AG04449 (cell line): ENCODE data around the gene LSP1.
"Not testable (repeated sequence)": the region's sequence is repeated elsewhere in the genome, so short reads cannot be mapped to it uniquely, and the experiment has no call there.

Source experiments
- CTCF ChIA-PET: fragments of 350-600 bp; formaldehyde crosslinking; extraction: SDS; loops from one replicate; lab custom pipeline; 2021; ENCODE audit warnings: antibody characterized with exemption; lab: Yijun Ruan, JAX
- POLR2A ChIA-PET: fragments of 400-600, 350-600 bp; formaldehyde crosslinking; extraction: SDS; loops from one replicate; lab custom pipeline; 2020; ENCODE audit warnings: antibody characterized with exemption, inconsistent platforms; lab: Yijun Ruan, JAX
- DNase-seq: peaks from one replicate; pipeline ENCODE4 v3.0.0-alpha.2; 2010; ENCODE audit warnings: low read depth, low spot score
- H3K4me3 ChIP-seq: 2 replicates; pipeline ENCODE4 v1.5.1; 2011; ENCODE audit warnings: low read depth, mild to moderate bottlenecking, control low read depth, low read length
- TF ChIP-seq, protein P1 (sequence below): IDR thresholded peaks from one replicate; pipeline ENCODE4 v1.5.1; 2011; ENCODE audit warnings: mild to moderate bottlenecking, moderate library complexity, low read length, control low read depth, inconsistent platforms; ENCODE audit not compliant: insufficient read depth; ENCODE audit errors: missing control alignments

Gene LSP1

GRCh38 chr11:1872267-1872985 is 19.5 kb downstream of the LSP1 start:
- ChIA-PET CTCF (no interaction called here), POLR2A (interaction anchor here (0.7 kb wide), 1 partner anchor 279 kb away, joined by 3 read pairs; no protein-coding TSS in a partner anchor)
- H3K4me3 ChIP-seq: no peak overlapping the region
- TF ChIP-seq, protein P1, sequence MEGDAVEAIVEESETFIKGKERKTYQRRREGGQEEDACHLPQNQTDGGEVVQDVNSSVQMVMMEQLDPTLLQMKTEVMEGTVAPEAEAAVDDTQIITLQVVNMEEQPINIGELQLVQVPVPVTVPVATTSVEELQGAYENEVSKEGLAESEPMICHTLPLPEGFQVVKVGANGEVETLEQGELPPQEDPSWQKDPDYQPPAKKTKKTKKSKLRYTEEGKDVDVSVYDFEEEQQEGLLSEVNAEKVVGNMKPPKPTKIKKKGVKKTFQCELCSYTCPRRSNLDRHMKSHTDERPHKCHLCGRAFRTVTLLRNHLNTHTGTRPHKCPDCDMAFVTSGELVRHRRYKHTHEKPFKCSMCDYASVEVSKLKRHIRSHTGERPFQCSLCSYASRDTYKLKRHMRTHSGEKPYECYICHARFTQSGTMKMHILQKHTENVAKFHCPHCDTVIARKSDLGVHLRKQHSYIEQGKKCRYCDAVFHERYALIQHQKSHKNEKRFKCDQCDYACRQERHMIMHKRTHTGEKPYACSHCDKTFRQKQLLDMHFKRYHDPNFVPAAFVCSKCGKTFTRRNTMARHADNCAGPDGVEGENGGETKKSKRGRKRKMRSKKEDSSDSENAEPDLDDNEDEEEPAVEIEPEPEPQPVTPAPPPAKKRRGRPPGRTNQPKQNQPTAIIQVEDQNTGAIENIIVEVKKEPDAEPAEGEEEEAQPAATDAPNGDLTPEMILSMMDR: no peak
- DNase-seq: no peak

DNA sequence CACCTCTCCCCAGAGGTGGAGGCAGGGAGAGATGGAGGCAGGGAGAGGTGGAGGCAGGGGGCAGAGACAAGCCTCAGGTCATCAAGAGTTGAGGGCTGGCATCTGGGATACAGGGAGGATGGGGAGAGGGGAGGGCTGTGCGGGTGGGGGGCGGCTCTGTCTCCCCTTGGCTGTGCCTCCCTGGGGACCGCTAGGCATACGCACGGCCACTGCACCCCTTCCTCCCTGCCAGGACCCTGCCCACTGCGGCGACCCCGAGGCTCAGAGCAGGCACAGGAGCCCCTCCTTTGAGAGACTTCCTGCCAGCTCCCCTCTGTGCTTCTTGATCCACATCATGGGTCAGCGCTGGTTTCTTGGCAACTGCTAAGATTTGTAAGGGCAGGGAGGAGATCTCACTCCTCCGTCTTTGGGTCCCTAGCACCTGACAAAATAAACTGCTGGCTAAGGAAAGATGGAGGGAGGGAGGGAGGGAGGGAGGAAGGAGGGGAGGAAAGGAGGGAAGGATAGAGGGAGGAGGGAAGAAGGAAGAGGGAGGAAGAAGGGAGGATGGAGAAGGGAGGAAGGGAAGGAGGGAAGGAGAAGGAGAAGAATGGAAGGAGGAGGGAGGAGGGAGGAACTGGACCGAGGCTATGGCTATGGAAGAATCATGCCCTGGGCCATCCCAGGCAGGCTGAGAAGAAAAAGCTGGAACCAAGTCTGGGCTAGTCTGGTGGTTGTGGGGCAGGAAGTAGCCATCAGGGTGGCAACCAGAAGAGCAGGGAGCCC is 20.3 kb downstream of the LSP1 start:
- TF ChIP-seq, protein P1: no peak
- no peak for DNase-seq
- ChIA-PET POLR2A (interaction anchor here (0.7 kb wide), 1 partner anchor 278 kb away, joined by 3 read pairs; no protein-coding TSS in a partner anchor), CTCF (no interaction called here)
- H3K4me3 ChIP-seq: no peak overlapping the region

GRCh38 chr11:1873813-1874150 is 20.9 kb downstream of the LSP1 start:
- CTCF ChIA-PET, DNase-seq, POLR2A ChIA-PET, H3K4me3 ChIP-seq: not testable (repeated sequence)

DNA sequence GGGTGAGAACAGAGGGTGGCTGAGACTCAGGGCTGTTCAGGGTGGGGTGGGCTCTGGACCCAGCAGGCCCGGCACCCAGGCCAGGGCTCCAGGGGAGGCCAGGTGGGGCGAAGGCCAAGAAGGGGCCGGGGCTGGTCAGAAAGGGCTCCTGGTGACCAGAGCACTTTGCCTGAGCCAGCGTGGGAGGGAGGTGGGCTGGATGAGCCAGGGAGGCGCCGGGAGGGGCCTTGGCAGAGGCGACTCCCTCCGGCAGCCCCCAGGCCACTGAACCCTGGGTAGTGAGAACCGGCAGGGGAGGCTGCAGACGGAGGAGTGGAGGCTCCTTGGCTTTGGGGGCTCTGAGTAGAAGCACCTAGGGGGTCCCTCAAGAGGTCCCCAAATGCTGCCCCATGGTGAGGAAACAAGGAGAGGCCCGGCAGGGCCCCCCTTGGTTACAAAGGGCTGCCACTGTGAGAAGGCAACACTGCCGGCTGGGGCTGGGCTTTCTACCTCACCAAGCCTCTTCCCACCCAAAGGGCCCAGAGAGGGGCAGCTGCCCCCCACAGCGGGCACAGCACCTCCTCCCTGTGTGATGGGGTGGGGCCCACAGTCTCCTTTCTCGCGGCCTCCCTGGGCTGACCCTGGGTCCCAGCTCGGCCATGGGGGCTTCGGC is 21.7 kb downstream of the LSP1 start:
- CTCF ChIA-PET: interaction anchor here (1.4 to 2.5 kb wide), 3 partner anchors 74 to 276 kb away, joined by 3 to 17 read pairs (median 7); no protein-coding TSS in a partner anchor
- DNase-seq, H3K4me3 ChIP-seq, POLR2A ChIA-PET: not testable (repeated sequence)

DNA sequence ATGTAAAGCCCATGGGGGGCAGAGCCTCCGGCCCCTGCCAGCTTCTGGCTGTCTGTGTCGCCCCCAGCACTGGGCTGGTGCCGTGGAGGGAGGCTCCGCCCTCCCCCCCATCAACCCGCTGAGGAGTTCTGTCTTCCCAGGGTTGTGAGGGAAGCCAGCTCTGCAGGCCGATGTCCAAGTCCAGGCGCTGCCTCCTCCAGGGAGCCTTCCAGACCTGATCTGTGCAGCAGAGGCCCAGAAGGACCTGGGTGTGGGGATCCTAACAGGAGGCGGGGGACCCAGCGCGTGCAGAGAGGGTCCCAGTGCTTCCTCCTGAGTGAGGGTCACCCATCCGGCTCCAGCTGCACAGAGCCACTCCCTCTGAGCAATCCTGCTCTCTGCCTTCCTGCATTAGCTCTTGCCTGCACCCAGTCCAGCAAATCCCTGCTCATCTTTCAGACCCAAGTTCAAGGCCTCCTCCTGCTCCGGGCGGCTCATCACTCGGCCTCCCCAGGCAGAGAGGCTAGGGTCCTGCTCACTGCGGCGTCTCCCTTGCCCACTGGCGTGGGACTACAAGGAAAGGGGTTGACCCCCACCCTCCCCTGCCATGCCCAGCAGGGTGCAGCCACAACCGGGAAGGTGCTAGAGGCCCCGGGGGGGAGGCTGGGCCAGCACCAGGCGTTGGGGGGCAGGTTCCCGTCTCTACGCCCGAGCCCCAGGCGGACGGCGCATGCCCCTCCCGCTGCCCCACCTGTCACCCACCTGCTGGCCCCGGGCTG is 22.4 kb downstream of the LSP1 start:
- ChIA-PET CTCF (interaction anchor here (1.1 to 4.0 kb wide), 6 partner anchors 41 to 275 kb away, joined by 3 to 29 read pairs (median 5); partner anchors contain the start of gene SYT8), POLR2A (no interaction called here)
- H3K4me3 ChIP-seq: no peak overlapping the region
- TF ChIP-seq, protein P1: no peak
- DNase-seq: no peak

DNA sequence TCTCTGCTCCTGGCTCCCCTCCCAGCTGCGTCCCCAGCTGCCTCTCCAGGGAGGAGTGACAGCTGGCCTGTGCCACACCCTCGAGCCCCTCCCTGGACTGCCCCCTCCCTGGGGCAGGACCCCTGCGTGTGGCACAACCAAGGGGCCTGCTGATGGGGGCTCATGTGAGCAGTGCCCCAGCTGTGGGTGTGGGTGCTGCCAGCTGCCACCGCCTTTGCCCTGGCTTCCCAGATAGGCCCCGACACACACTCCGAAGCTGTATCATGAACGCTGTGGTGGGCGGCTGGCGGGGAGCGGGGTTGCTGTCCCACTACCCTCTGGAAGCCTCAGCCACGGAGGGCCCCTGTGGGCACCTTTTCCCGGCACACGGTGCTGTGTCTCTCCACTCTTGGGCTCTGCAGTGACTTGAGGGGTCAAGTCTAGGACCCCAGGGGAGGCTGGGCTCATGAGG is 23.0 kb downstream of the LSP1 start:
- POLR2A ChIA-PET, H3K4me3 ChIP-seq, DNase-seq: not testable (repeated sequence)
- CTCF ChIA-PET: interaction anchor here (0.9 to 4.0 kb wide), 11 partner anchors 12 to 275 kb away, joined by 3 to 29 read pairs (median 4); partner anchors contain the start of gene SYT8

DNA sequence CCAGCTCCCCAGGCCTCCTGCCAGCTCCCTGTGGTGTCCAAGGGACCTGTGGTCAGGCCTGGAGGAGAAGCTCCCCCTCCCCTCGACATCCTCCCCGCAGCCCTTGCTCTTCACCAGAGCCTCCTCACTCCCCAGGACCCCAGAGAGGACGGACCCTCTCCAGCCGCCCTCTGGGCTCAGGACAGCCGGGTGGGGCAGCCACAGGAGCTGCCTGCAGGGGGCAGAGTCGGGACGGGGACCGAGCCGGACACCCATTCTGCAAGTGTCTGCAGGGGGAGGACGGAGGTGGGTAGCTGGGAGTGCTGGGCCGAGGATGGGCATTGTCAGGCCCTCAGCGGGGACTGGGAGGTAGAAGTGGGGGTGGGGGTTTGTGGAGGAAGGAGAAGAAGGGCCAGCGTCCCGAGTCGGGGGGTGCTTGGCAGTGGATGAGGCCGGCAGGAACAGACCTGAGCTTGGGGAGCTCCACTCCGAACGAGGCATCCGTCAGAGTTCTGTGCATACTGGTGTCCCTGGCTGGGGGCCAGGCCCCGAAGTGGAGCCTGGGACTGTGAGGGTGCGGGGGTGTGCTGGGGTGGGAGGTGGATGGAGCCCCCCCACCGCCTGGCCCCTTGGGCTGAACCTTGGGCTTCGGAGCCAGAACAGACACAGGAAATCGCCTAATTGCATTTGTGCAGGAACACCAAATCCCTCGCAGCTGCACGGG is 23.6 kb downstream of the LSP1 start:
- ChIA-PET CTCF (interaction anchor here (0.9 to 4.0 kb wide), 15 partner anchors 13 to 274 kb away, joined by 3 to 29 read pairs (median 3); partner anchors contain the start of genes H19, PRR33 and SYT8), POLR2A (no interaction called here)
- TF ChIP-seq, protein P1: peak; percentile 65
- no peak overlapping the region for H3K4me3 ChIP-seq
- no peak for DNase-seq
